Bronchial epithelial cell (primary cell): ENCODE data around the gene SPON2. TPM values are rescaled to one million over a fixed set of nuclear protein-coding genes. Genes with fewer than 3 reads are reported as not detected.
A peak's percentile ranks its signal among the peaks of the same experiment; 100 is the strongest.

ENCODE experiments used
- DNase-seq: peaks from one replicate; pipeline ENCODE4 v3.0.0-alpha.2; 2010; ENCODE audit warnings: low read depth
- FAIRE-seq: peaks from 2 replicates; lab custom pipeline; 2011; peaks lifted over from hg19 to GRCh38; lab: Jason Lieb, UNC
- H3K27me3 ChIP-seq: 2 replicates; pipeline ENCODE4 v1.5.1; 2011; ENCODE audit warnings: low read length; ENCODE audit not compliant: control insufficient read depth, insufficient read depth
- H3K36me3 ChIP-seq: 2 replicates; pipeline ENCODE4 v1.5.1; 2011; ENCODE audit warnings: low read length; ENCODE audit not compliant: control insufficient read depth, insufficient read depth
- H3K4me3 ChIP-seq: 2 replicates; pipeline ENCODE4 v1.5.1; 2011; ENCODE audit warnings: mild to moderate bottlenecking, low read depth, low read length, control low read depth
- total RNA-seq: library from RNA; depleted of rRNA; stranded (reverse); fragments of >200 nt; gene quantifications from 2 replicates; pipeline ENCODE4 v1.2.1, GENCODE V29; 2014
- TF ChIP-seq, protein P1 (sequence below): IDR thresholded peaks from 2 replicates; pipeline ENCODE4 v1.5.1; 2011; ENCODE audit warnings: mild to moderate bottlenecking, moderate library complexity, low read length, control low read depth, inconsistent platforms; ENCODE audit not compliant: insufficient read depth, severe bottlenecking

SPON2 gene
- 5.4 and 6.3 TPM in 2 replicates for total RNA-seq

DNA sequence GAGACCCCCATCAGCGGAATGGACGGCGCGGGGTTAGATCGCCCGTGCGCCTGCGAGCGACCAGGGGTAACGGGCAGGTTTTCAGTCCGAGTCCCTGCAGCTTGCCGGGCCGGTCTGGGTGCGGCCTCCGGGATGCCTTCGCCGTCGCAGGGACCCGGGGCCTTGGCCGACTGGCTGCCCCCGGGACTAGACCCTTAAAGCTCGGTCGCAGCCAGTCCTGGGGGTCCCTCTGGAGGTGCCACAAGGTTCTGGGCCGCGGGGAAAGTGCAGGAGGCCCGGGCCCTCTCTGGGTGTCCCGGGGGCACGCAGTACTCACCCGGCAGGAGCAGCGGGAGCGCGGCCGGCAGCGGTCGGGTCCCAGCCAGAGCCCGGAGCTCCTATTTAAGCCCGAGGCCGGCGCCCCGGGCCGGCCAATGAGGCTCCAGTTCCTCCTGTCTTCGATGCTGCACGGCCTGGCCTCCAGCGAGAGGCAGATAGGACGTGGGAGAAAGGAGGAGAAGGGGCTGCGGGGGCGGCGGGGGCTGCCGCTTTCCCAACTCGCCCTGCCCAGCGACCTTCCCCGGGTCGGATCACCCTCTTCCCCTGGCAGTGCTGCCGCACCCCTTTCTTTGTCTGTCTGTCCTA is at the start of gene SPON2:
Gene SPON2 (minus strand): TSS at position 356 of the 624 bp plus-strand sequence.
- H3K27me3 ChIP-seq = peaks cover 40% of the 10 kb centered on the region
- no peaks in the 10 kb centered on the region for H3K36me3 ChIP-seq
- DNase-seq = no peak
- no peak for FAIRE-seq
- TF ChIP-seq, protein P1, sequence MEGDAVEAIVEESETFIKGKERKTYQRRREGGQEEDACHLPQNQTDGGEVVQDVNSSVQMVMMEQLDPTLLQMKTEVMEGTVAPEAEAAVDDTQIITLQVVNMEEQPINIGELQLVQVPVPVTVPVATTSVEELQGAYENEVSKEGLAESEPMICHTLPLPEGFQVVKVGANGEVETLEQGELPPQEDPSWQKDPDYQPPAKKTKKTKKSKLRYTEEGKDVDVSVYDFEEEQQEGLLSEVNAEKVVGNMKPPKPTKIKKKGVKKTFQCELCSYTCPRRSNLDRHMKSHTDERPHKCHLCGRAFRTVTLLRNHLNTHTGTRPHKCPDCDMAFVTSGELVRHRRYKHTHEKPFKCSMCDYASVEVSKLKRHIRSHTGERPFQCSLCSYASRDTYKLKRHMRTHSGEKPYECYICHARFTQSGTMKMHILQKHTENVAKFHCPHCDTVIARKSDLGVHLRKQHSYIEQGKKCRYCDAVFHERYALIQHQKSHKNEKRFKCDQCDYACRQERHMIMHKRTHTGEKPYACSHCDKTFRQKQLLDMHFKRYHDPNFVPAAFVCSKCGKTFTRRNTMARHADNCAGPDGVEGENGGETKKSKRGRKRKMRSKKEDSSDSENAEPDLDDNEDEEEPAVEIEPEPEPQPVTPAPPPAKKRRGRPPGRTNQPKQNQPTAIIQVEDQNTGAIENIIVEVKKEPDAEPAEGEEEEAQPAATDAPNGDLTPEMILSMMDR = no peak
- H3K4me3 ChIP-seq = peak within 1 kb of the TSS; percentile 3

DNA sequence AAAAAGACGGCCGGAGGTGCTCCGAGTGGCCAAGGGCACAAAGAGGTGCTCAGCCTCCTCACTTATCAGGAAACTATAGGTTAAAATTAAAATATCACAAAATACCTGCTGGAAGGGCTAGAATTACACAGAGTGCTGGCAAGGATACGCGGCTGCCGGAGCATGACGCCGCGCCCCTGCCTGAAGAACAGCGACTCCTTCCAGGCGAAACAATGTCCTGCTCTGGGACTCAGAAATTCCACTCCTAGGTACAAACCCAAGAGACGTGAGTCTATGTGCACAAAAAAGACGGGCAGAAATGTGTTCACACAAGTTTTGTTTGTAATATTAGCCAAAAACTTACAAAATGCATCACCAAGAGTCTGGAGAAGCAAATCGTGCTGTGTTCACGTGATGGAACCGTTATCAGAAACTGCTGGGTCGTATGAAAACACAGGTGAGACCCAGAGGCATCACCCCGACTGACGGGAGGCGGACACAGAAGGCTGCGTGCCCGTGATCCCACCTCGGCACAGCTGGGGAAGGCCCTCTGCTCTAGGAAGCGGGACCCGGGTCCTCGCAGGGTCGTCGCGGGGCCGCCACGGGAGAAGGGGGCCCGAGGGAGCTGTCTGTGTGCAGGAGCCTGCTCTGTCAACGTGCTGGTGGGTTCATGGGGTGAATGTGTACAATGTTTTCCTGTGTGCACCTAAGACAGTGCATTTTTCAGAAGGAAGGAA is 48.9 kb upstream of the SPON2 start:
- no peak for DNase-seq
- FAIRE-seq = no peak
- Histone ChIP-seq H3K36me3 (peaks cover 35% of the 10 kb centered on the region), H3K4me3 (no peak overlapping the region), H3K27me3 (no peaks in the 10 kb centered on the region)
- TF ChIP-seq, protein P1 = no peak

DNA sequence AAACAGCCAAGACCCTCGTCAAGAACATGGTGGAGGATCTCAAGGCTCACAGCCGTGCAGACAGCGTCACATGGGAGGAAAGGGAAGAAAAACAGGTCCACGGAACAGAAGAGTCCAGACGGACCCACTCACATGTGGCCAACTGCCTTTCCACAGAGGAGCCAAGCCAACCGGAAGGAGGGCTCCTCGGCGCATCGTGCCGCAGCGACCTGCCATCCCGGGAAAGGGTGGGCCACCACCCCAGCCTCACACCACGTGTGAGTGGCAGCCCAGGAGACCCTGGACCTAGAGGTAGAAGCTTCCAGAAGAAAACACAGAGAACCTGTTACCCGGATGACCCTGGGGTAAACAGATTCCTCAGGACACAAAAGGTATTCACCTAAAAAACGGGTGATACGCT is 48.2 kb upstream of the SPON2 start:
- Histone ChIP-seq H3K4me3 (no peak overlapping the region), H3K27me3 (no peaks in the 10 kb centered on the region), H3K36me3 (peaks cover 38% of the 10 kb centered on the region)
- DNase-seq (no peak), FAIRE-seq (peak; percentile 86)
- TF ChIP-seq, protein P1 = no peak

DNA sequence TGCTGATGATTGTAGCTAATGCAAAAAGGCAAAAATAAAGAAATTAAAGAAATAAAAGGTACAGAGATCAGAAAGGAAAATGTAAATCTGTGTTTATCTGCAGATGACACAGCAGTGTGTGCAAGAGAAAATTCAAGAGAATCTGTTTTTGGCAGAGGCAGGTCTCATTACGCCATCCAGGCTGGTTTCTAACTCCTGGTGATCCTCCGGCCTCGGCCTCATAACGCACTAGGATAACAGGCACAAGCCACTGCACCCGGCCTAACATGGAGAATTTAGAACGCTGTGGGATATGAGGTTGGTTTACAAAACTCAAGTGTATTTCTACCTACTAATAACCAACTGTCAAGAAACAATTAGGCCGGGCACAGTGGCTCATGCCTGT is 47.2 kb upstream of the SPON2 start:
- DNase-seq (no peak), FAIRE-seq (no peak)
- H3K36me3 ChIP-seq = peaks cover 39% of the 10 kb centered on the region
- TF ChIP-seq, protein P1 = no peak
- H3K27me3 ChIP-seq = no peaks in the 10 kb centered on the region
- H3K4me3 ChIP-seq = no peak overlapping the region

DNA sequence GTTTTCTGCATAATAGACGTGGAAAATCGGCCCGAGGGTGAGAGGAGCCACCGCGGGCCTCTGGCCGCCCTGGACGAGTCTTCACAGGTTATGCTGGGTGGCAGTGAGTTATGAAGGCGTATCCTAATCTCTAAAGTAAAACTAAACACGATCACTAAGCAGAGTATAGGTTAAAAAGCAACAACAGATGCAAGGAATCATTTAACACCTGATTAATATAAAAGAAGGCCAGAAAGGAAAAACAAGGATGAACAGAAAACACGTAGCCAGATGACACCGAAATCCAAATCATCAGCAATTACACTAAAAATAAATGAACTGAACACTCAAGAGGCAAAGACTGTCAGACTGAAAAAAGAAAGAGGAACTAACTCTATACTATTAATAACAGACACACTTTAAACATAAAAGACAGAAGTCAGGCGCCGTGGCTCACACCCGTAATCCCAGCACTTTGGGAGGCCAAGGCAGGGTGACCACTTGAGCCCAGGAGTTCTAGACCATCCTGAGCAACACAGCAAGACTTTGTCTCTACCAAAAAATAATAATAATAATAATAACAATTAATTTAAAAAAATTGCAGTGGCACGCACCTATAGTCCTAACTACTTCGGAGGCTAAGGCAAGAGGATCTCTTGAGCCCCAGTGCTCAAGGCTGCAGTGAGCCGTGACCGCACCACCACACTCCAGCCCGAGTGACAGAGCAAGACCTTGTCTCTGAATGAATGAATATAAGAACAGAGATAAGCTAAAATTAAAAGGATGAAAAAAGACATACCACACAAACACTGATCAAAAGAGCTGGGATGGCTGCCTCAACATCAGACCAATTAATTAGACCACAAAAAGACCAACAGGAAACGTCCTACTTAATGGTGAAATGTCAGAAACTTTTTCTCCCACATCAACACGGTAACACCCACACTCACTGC is 46.5 kb upstream of the SPON2 start:
- TF ChIP-seq, protein P1 = no peak
- Histone ChIP-seq H3K36me3 (peaks cover 33% of the 10 kb centered on the region), H3K4me3 (no peak overlapping the region), H3K27me3 (no peaks in the 10 kb centered on the region)
- DNase-seq (peak; percentile 33), FAIRE-seq (no peak)
